ENCODE measurements around the gene TNNT1.

The TNNT1 gene

DNA sequence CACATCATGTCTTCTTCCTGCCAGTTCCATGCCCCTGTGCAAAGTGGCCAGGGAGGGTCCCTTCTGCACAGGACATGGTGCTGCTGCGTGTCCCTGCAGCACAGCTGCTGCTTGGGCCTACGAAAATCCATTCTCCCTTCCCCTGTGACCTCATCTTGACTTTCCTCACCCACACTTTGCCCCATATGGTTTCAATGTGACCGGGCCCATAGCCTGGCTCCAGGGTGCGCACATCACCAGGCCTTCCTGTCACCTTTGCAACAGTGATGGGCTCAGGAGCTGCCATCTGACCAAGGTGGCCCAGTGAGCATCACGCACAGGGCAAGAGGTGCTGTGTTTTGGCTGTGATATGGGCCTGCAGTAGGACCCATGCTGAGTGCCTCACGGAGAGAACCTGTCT, 42.4 kb downstream of the TNNT1 start:
- DNase-seq = no peak

DNA sequence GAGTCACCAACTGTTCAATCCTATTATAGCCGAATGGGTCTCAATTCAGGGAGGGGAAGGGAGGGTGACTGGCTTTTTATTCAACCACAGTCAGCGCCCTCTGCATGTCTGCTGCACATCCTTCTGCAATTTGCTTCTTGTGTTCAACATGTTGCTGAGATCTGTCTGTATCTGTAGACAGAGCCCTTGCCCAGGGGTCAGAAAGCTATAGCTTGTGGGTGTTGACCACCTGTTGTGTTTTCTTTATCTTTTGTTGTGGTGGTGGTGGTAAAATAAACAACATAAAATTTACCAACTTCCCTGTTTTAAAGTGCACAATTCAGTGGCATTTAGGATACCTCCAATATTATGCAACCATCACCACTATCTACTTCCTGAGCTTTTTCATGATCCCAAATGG, 43.8 kb downstream of the TNNT1 start:
- no peak for DNase-seq

DNA sequence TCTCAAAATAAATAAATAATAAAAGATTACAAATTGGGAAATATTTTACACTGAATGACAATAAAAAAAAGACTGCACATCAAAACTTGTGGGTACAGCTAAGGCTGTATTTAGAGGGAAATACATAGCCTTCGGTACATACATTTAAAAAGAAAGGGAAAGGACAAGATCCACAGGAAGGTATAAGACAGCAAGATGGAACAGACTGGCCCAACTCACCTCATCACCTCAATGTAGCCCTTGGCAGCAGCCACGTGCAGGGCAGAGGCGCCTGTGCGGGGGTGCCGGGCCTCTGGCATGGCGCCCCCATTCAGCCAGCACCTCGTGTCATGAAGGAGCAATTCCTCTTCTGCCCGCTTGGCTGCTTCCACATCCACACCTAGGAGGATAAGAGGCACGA, 45.8 kb downstream of the TNNT1 start:
- no peak for DNase-seq

DNA sequence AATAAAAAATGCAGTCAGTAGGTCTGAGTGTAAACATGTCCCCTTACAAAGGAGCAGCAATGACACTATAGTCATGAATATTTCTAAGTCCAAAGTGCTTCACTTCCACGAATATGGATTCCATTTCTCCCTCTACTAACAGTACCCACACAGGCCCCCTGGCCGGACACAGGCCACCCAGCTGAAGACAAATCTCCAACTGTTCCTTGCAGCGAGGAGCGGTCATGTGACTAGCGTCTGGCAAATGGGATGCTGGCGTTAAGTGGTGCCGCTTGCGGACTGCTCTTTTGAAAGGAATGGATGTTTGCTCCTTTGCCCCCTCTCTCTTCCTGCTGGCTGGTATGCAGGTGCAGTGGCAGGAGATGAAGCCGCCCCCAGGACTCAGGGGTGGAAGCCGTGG, 47.7 kb downstream of the TNNT1 start:
- DNase-seq = no peak

DNA sequence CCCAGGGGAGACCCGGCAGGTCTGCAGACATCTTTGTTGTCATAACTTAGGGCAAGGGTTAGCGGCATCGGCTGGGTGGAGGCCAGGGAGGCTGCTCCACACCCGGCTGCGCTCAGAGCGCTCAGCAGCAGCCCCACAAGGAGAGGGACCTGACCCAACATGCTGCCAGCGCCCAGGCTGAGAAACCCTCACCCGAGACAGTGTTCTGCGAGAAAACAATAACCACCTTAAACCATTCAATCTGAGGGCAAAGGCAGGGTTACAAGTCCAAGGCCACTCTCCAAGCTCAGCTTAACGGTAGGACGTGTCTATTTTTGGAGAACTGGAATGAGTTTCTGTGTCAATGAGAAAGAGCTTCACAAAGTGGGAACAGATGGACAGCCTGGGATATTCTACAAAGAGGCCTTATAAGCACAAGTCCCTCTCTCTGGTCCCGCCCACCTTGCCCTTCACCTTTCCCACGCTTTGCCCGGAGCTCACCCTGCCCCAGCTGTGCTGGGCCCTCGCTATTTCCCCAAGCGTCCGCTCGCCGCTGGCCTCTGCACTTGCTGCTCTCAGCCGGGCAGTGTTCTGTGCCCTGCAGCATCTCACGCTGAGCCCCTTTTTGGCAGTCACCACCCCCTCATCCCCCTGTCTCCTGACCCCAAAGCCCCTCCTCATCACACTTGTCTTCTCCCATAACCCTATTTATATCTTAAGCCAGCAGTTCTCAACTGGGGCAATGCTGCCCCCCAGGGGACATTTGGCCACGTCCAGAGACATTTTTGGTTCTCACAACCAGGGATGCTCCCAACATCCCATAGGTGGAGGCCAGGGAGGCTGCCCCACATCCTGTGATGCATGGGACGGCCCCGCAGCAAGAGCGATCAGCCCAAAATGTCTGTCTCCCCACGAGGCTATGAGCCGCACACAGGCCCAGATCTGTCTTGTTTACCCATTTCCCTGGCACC, 49.2 kb downstream of the TNNT1 start:
- no peak for DNase-seq

DNA sequence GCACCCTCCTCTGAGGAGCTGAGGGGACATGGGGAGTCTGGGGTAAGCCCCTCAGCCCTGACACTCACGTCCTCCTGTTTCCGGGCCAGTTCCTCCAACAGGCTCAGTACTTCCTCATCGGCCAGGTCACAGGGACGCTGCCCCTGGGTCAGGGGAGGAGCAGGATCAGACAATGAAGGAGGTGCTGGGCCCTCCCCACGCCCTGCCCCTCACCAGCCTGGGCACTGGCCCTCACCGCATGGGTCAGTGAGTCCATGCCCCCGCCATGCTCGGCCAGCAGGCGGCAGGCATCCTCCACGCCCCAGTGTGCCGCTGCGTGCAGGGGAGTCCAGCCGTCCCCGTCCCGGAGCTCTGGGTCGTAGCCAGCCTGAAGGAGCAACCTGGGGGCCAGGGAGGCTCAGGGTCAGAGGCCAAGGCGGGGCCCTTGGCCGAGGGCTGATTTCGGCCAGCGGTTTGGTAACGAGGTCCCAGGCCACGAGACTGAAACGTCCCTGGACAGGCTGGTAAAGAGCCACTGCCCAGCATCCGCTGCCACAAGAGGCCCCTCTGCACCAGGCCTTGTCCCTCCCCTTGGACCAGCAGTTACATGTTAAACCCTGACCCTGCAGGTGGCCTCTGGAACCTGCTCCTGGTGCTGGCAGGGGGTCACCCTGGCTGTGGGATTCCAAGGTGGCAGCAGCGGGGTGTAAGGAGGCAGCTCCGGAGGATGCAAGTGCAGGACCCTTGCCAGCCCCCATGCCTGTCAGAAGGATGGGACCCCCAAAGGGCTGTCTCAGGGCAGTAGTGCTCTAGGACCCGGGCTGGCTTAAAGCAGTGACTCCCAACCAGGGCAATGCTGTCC, 50.1 kb downstream of the TNNT1 start:
- no peak for DNase-seq

DNA sequence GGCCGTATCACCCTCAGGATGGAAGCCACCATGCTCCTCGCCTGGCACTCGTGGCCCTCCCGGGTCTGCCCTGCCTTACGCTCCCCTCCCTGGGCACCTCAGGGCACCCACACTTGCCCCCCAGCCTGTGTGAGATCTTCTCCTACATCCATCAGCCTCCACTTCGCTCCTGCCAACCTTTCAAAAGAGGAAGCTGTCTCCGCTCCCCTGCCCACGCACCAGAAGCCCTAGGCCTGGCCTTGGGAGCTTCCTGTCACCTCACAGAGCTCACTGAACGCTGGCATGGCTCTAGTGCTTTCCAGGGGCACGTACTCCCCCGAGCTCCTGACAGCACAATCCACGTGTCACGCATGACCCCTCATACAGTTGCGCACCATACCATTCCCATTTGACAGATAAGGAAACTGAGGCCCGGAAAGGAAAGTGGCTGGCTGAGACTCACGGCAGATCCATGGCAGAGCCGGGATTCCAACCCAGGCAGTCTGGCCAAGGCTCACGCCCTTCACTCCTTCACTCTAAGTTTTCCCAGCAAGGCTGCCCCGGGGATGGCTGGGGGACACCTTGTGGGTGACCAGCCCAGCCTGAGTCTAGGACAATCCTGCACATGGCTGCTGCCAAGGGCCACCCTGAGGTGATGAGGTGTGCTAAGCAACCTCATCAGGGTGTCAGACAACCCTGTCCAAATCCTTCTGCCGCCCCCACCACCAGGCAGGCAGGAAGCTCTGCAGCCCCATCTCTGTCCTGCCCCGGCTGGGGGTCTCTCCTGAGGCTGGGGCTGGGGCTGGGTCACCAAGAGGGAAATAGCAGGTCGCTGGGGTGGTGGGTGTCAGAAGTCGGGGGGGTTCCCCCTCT, 50.9 kb downstream of the TNNT1 start:
- DNase-seq = no peak

DNA sequence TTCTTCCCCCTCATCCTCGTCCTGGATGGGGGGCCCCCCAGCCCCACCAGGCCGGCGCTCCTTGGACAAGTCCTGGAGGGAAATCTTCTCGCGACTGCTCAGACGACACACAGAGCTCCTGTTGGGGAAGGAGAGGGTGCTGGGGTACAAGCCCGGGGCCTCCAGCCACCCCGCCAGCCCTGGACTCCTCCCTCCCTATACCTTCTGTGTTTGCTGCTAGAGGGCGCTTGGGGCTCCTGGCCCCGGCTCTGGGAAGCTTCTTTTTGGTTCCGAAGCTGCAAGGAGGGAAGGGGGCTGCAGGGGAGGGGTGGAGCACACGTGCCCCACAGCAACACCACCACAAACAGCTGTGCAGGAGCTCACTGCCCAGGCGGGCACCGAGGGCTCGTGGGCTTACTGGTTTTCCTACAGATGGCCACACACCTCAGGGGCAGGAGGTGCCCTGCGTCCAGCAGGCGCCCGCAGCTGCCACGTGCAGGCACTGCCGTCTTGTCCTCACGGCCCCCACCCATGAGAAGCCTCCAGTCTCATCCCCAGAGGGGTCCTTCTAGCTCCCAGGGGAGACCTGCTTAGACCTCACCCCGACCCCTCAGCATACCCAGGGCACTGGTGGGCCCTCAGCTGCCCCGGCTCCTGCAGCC, 52.8 kb downstream of the TNNT1 start:
- DNase-seq = no peak

DNA sequence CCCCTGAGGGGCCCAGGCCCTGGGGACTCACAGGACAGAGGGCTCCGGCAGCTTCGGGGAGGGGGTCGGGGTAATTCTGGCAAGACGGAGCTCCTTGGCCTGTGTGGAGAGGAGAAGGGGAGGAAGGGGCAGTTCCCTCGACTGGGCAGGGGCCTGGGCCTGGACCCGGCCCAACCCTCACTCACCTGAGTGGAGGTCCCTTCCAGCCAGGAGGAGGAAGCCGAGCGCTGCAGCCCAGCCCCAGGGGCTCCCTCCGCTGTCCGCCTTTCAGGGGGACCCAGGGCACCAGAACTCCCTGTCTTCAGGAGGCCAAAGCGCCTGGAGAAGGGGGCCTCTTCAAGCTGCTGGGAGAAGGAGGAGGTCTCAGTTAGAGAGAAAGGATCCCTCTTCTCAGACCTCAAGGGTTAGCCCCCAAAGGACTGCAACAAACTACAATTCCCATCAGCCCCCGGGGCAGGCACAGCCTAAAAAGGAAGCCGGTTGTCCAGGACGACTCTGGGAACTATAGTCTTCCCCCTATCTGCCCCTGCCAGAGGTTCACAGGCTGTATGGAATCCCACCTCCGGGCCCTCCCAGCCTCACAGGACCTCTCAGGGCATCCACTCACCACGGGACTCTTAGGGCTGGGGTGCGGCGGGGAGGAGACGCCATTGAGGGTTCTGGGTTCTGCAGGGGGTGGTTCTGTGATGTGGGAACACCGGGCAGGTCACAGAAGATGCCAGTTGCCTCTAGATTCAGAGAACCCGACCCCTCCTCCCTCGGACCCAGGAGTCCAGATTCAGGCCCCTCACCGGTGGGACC, 53.5 kb downstream of the TNNT1 start:
- DNase-seq = no peak

DNA sequence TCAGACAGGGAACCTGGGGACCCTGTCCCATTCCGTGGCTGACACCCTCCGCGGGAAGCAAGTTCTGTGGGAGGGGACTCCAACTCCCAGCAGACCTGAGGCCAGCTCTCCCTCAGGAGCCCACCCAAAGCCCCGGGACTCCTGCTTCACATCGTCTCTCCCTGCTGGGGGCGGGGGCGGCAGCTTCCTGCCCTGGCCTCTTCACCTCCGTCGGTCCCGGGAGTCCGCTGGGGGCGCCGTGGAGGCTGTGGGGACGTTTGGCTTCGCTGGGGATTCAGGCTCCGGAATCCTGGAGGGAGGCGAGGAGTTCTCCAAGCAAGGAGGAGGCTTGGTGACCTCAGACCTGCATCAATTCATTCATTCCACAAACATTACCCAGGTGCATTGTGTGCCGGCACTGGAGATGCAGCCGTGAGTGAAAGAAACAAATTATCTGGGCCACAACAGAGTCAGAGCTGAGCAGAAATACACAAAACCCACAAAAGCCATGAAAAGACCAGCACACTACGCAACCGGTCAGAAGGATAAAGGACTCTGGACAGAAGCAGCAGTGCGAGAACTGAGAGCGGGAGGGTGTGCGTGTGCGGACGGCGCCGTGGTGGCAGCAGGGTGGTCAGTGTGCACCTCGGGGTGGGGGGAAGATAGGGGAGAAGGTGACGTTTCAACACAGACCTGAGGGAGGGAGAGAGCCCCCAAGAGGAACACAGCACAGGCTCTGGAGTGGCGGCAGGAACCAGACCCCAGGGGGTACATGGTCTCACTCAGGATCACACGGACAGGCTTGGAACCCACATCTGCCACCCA, 54.3 kb downstream of the TNNT1 start:
- no peak for DNase-seq

DNA sequence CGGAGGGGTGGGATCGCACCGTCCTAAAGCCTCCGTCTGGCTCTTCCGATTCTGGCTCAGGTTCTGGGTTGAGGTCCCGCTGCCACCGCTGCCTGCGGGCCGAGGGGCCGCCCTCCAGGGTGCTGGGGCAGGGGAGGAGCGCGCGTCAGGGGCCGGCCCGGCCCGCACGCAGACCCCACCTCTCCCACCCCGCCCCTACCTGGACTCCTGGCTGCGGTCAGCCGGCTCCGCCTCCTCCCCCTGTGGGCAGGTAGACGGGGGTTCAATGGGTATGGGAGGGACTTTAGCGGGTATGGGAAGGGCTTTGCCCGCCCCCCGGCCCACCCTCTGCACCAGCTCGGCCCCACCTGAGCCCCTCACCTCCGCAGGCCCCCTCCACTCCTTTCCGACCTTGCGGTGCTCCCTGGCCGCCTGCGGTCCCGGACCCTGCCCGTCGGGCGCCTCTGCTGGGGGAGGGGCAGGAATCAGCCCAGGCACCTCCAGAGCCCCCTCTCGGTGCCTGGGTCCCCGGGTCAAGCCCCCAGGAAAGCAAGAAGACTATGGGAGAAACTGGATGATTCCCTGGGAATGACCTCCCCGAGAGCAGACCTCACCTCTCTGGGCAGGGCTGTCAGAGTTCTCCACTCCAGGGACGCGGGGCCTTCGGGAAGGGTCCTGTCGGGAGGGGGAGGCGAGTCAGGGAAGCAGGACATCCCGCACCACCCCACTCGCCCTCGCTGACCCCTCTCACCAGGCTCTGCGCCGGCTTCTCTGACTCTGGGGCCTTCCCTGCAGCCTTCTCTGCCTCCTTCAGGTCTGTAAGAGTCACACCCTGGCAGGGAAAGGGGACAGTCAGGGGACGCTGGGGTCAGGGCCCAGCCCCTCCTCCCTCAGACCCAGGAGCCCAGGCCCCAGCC, 56.3 kb downstream of the TNNT1 start:
- DNase-seq = no peak

DNA sequence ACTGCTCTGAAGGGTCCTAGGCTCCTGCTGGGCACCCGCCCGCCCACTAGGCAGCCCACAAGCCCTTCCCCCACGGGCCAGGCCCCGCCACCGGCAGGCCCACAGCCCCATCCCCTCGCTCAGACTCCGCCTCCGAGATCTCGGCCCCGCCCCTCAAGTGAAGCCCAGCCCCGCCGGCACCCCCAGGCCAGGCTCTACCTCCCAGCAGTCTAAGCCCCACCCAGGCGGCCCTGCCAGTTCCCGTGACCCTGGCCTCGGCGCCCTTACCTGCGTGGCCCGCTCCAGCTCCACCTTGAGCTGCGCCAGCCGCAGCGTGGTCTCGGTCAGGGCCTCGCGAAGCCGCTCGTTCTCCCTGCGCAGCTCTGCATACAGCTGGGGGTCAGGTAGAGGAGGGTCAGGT, 57.1 kb downstream of the TNNT1 start:
- no peak for DNase-seq

DNA sequence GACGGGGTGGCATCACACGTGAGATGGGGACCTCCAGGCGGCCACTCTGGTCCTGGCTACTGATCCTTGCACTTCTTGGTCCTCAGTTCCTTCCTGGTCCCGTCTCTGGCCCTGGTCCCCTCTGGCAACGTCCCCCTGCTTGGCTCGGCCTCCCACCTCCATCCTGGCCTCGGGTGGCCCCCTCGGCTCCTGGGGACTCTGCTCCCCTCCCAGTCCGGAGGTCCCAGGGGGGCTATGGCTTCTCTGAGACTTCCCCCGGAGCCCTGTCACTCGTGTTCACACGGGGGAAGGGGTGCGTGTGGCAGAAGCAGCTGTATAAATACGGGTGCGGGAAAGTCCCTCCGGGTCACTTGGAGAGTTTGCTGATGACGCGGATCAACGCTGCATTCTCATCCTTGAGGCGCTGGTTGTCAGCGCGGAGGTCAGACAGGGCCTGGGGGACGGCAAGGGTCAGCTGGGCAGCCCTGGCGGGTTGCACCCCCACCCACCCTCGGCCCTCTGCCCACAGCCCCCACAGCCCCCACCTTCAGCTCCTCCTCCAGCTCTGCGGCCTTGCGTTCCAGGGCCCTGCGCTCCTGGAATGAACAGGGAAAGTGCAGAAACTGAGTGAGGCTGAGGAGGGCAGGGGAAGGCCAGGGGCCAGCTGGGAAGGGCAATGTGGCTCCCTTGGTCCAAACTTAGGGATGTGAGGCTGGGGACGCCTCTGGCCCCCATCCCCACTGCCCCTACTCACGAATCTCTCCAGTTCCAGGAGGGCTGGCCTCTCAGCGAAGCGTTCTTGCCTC, 57.7 kb downstream of the TNNT1 start:
- DNase-seq = no peak

DNA sequence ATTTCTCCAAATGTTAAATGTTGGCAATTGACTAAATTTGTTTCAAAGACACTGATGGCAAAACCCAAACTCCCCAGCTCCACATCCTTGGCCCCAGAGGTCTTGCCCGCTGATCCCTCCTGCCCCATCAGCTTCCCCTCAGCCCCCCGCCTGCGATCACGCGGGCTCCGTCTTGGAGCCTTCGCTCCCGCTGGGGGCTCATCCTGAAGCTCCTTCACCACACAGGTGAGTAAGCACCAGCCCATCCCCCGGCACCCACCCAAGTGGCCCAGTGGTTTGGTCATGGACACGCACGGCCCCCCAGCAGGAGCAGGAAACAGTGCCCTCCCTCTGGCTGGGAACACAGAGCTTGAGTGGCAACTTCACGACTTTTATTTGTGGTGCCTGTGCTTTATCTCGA, 58.4 kb downstream of the TNNT1 start:
- DNase-seq = no peak

DNA sequence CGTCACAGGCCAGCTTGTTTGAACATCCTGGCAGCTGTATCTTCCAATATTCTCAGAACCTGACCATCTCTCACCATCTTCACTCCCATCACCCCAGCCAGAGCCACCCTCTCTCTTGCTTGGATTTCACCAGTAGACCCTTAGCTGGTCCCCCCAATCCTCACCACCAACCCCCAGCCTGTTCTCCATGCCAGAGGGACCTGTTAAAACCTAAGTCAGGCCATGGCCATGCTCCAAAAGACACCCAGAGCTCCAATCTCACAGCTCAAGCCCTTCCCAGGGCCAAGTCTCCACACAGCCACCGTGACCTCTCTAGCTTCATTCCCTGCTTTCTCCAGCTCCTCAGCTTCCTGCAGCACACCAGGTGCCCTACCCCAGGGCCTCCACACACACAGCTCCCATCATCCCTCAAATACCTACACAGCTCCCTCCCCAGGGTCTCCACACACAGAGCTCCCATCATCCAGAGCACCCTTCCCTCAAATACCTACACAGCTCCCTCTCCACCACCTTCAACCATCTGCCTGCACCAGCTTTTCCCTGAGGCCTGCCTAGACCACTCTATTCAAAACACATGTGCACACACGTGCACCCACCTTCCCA, 59.6 kb downstream of the TNNT1 start:
- no peak for DNase-seq

DNA sequence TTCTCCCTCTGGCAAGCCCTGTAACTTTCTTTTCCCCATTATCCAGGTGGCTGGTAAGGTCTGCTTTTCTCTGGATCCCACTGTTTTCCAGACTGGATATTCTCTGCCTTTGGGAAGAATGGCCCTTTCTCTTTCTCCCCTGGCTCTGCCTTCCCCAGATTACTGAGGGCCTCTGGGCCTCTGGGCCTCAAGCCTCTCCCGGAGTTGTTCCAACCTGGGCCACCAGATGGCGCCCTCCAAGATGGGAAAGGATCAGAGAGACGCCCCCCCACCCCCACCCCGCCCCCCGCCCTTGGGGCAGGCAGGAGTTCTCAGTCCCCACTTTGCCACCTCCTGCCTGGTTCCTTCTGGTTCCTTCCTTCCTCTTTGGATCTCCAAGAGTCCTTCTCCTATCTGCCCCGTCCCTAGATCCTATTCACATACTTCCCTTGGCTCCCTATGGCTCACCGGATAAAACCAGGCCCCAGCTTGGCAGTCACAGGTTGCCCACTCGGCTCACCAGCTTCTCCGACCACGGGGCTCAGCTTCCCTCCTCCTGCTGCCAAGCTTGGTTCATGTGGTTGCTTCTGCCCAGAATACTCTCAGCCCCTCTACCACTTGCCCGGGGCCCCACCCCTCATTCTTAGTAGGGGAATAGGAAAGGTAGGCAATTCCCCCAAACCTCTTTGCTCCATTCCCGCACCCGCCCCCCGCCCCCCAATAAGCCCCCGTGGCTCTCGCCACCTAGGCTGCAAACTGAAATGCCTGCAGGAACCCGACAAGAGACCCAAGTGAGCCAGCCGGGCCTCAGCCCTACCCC, 60.3 kb downstream of the TNNT1 start:
- peak; percentile 63 to 80 for DNase-seq

DNA sequence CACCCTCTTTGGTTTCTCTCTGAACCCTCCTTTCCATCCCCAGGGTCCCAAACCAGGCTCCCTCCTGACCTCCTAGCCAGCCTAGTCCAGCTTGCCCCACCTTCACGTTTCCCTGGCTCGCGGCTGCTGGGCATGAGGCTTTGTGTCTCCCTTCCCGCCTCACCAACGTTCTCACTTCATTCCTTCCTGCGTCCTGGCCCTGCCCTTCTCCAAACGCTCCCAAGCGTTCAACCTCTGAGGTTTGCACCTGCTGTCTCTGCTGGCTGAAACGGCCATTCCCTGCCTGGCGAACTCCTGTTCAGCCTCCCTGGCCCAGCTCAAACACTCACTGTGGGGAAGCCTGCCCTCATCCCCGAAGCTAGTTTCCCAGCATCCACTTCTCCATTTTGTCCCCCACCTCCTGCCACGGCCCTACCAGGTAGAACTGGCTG, 61.0 kb downstream of the TNNT1 start:
- DNase-seq = no peak

DNA sequence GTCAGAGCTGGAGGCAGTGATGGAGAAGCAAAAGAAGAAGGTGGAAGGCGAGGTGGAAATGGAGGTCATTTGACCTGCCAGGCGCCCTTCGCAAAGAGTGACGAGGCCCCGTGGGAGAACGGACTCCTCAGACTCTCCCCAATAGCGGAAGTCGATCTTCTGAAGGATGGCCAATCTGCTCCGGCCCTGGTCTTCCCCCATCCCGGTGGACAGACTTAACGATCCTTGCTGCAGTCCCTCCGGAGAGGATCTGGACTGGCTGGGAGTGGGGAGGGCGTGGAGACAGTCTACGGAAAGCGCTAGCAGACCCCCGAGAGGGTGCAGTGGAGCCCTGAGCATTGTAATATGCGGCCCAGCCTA, 61.5 kb downstream of the TNNT1 start:
- no peak for DNase-seq

Measured in CD4-positive, alpha-beta T cell treated with Interferon alpha-2 for 1 hour (primary cell).